ENCODE results near the gene STK38. TPM values are rescaled to one million over a fixed set of nuclear protein-coding genes. Genes with fewer than 3 reads are reported as not detected.
A peak's percentile ranks its signal among the peaks of the same experiment; 100 is the strongest.

STK38 gene
- total RNA-seq, 2 experiments from 2014 or later: 53.5 to 54.4 TPM

DNA sequence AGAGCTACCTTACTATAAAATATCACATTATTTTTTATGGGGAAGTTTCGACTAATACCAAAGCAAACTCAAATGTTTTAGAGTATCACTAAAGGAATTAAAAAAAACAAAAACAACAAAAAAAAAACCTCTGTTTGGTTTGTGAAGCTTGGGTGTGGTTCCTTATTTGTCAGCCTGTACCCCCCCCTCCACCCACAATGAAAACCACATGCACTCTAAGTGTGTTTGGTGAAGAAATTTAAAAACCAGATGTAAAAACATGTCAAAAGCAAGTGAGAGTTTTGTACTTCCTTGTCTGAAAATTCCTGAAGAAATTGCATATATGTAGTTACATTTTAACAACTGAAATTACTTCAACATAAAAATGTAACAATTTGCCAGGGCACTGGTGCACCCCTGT is 3.1 kb downstream of the STK38 start:
- POLR2A ChIA-PET: interaction anchor here (0.6 to 5.3 kb wide), 5 partner anchors 25 to 700 kb away, joined by 3 to 109 read pairs (median 4); partner anchors contain the start of gene SRSF3
- H3K27me3 Mint-ChIP-seq (ENCODE audit: low read depth): no peaks in the 10 kb centered on the region
- peak overlapping the region; percentile 84 for H3K27ac Mint-ChIP-seq
- DNase-seq (peak; percentile 79), ATAC-seq (no peak)
- H3K9me3 Mint-ChIP-seq (ENCODE audit: insufficient read depth): no peaks in the 10 kb centered on the region
- peaks cover 47% of the 10 kb centered on the region for H3K36me3 Mint-ChIP-seq (ENCODE audit: low read depth)
- H3K4me3 Mint-ChIP-seq: peak overlapping the region; percentile 81
- CTCF ChIA-PET: interaction anchor here (1.4 to 2.3 kb wide), 4 partner anchors 29 to 121 kb away, joined by 5 to 15 read pairs (median 8); no protein-coding TSS in a partner anchor
- H3K4me1 Mint-ChIP-seq (ENCODE audit: low read depth): peaks cover 70% of the 10 kb centered on the region

DNA sequence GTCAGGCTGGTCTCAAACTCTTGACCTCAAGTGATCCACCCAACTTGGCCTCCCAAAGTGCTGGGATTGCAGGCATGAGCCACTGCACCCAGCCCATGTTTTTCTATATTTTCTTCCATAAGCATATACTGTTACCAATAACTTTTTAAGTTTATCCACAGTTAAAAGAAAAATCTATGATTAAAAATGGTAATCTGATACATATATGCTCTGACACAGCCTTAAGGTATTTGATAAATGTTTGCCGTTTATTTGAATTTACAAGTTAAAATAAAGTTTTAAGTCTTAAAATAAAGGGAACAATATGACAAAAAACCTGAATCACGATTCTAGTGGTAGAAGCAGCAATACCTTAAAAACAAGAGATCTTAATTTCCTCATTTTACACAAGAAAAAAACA is 5.2 kb downstream of the STK38 start:
- Mint-ChIP-seq H3K27me3 (ENCODE audit: low read depth) (no peaks in the 10 kb centered on the region), H3K27ac (no peak overlapping the region), H3K9me3 (ENCODE audit: insufficient read depth) (no peaks in the 10 kb centered on the region), H3K36me3 (ENCODE audit: low read depth) (peaks cover 61% of the 10 kb centered on the region), H3K4me1 (ENCODE audit: low read depth) (peaks cover 54% of the 10 kb centered on the region), H3K4me3 (no peak overlapping the region)
- CTCF ChIA-PET: no interaction called here
- no peak for DNase-seq
- ATAC-seq: no peak
- POLR2A ChIA-PET: interaction anchor here (5.3 kb wide), 1 partner anchor 54 kb away, joined by 109 read pairs; the partner anchor contains the start of gene SRSF3

DNA sequence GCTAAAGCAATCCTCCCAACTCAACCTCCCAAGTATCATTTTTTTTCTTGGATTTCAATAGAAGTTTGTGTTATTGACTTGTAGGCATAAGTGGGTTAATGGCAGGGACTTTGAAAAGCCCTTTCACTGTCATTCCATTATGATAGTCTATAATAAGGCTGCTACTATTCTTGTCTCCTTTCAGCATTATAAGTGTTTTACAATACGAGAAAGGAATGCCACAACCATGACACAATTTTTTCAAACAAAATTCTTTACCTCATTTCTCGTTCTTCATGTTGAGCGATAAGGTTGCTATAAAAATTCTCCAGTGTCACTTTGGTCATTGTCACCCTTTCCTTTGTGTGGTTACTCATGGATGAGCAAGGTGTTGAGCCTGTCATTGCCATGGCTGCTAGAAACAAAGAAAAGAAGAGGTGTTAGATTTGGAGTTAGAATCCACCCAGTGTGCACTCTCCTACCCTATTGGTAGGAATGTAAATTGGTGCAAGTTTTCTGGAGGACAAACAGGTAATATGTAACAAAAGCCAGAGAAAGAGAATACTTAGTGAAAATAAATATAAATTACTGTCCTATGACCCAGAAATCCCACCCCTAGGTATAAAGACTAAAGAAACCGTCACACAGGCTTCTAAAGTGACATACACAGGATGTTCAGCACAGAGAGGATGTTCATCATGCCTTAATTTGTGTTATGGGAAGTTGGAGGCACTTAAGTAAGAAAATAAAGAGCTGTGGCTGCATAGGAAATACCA is 7.3 kb downstream of the STK38 start:
- H3K36me3 Mint-ChIP-seq (ENCODE audit: low read depth): peaks cover 66% of the 10 kb centered on the region
- no peaks in the 10 kb centered on the region for H3K27me3 Mint-ChIP-seq (ENCODE audit: low read depth)

DNA sequence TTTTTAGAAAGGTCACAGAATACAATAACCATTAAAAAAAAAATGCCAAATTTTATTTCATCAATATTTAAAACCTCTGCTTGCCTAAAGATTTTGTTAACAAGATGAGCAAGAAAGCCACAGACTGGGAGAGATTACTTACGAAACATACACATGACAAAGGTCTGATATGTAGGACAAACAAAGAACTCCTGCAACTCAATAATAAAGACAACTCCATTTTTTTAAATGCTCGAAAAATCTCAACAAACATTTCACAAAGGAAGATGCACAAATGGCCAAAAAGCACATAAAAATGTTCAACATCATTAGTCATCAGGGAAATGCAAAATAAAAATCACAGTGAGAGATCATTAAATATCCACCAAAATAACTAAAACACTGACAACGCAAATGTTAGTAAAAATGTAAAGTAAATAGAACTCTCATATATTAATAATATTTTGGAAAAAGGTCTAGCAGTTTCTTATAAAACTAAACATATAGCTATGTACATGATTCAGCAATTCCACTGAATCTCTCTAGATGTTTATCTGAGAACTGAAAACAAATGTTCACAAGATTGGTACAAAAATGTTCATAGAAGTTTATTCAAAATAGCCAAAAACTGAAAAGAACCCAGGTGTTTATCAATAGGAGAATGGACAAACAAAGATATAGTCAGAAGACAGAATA is 10.3 kb downstream of the STK38 start:
- Mint-ChIP-seq H3K36me3 (ENCODE audit: low read depth) (peaks cover 75% of the 10 kb centered on the region), H3K27ac (no peak overlapping the region), H3K4me3 (no peak overlapping the region), H3K9me3 (ENCODE audit: insufficient read depth) (no peaks in the 10 kb centered on the region), H3K4me1 (ENCODE audit: low read depth) (peaks cover 33% of the 10 kb centered on the region), H3K27me3 (ENCODE audit: low read depth) (no peaks in the 10 kb centered on the region)
- CTCF ChIA-PET: no interaction called here
- POLR2A ChIA-PET: interaction anchor here (0.6 kb wide), 1 partner anchor 43 kb away, joined by 3 read pairs; no protein-coding TSS in a partner anchor
- ATAC-seq (no peak), DNase-seq (no peak)

More for the DNA sequence above, 7.3 kb downstream of the STK38 start:
- ChIA-PET CTCF (no interaction called here), POLR2A (interaction anchor here (0.6 to 0.8 kb wide), 2 partner anchors 9 to 54 kb away, joined by 3 read pairs; no protein-coding TSS in a partner anchor)
- Mint-ChIP-seq H3K27ac (peak overlapping the region; percentile 76), H3K9me3 (ENCODE audit: insufficient read depth) (no peaks in the 10 kb centered on the region), H3K4me3 (no peak overlapping the region), H3K4me1 (ENCODE audit: low read depth) (peaks cover 57% of the 10 kb centered on the region)
- DNase-seq: no peak
- ATAC-seq: peak; percentile 55

GRCh38 chr6:36533321-36533720 is 14.0 kb downstream of the STK38 start:
- CTCF ChIA-PET: interaction anchor here (0.9 to 1.7 kb wide), 2 partner anchors 9 to 12 kb away, joined by 3 to 4 read pairs; no protein-coding TSS in a partner anchor
- no peak overlapping the region for H3K4me3 Mint-ChIP-seq
- ATAC-seq (no peak), DNase-seq (no peak)
- no peak overlapping the region for H3K27ac Mint-ChIP-seq
- no peaks in the 10 kb centered on the region for H3K9me3 Mint-ChIP-seq (ENCODE audit: insufficient read depth)
- H3K36me3 Mint-ChIP-seq (ENCODE audit: low read depth): peaks cover 76% of the 10 kb centered on the region
- no peaks in the 10 kb centered on the region for H3K27me3 Mint-ChIP-seq (ENCODE audit: low read depth)
- H3K4me1 Mint-ChIP-seq (ENCODE audit: low read depth): peaks cover 20% of the 10 kb centered on the region
- POLR2A ChIA-PET: no interaction called here

GRCh38 chr6:36526066-36526465 is 21.2 kb downstream of the STK38 start:
- Mint-ChIP-seq H3K36me3 (ENCODE audit: low read depth) (peaks cover 64% of the 10 kb centered on the region), H3K27ac (no peak overlapping the region), H3K9me3 (ENCODE audit: insufficient read depth) (no peaks in the 10 kb centered on the region), H3K27me3 (ENCODE audit: low read depth) (no peaks in the 10 kb centered on the region), H3K4me1 (ENCODE audit: low read depth) (peaks cover 20% of the 10 kb centered on the region), H3K4me3 (no peak overlapping the region)
- no peak for ATAC-seq
- ChIA-PET POLR2A (no interaction called here), CTCF (interaction anchor here (1.1 kb wide), 1 partner anchor 102 kb away, joined by 5 read pairs; no protein-coding TSS in a partner anchor)
- no peak for DNase-seq

DNA sequence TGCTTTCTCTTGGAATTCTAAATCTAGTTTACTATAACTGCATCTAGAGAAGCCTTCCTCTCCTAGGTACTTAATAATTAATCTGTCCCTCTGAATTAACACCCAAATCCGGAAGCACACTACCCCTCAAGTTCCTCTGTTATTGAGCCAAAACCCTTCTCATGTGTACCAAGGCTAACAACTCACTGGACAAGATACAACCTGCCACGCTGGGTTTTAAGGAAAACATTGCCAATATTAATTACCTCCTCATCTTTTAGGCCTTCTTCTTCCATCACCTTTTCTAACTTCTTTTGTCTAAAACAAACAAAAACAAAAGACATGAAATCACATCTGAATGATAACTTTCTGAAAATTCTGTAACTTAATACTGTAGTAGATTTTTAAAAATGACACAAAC is 21.9 kb downstream of the STK38 start:
- H3K36me3 Mint-ChIP-seq (ENCODE audit: low read depth): peaks cover 64% of the 10 kb centered on the region
- ChIA-PET POLR2A (no interaction called here), CTCF (no interaction called here)
- no peak overlapping the region for H3K4me3 Mint-ChIP-seq
- ATAC-seq: no peak
- H3K27ac Mint-ChIP-seq: no peak overlapping the region
- no peaks in the 10 kb centered on the region for H3K9me3 Mint-ChIP-seq (ENCODE audit: insufficient read depth)
- no peaks in the 10 kb centered on the region for H3K27me3 Mint-ChIP-seq (ENCODE audit: low read depth)
- peaks cover 24% of the 10 kb centered on the region for H3K4me1 Mint-ChIP-seq (ENCODE audit: low read depth)
- no peak for DNase-seq

- H3K4me1 Mint-ChIP-seq (ENCODE audit: low read depth): peaks cover 29% of the 10 kb centered on the region
- no peak overlapping the region for H3K4me3 Mint-ChIP-seq
- no peaks in the 10 kb centered on the region for H3K9me3 Mint-ChIP-seq (ENCODE audit: insufficient read depth)
- ATAC-seq (no peak), DNase-seq (no peak)
- ChIA-PET CTCF (no interaction called here), POLR2A (no interaction called here)
- no peak overlapping the region for H3K27ac Mint-ChIP-seq
- no peaks in the 10 kb centered on the region for H3K27me3 Mint-ChIP-seq (ENCODE audit: low read depth)
- peaks cover 67% of the 10 kb centered on the region for H3K36me3 Mint-ChIP-seq (ENCODE audit: low read depth)
These were observed 22.4 kb downstream of the STK38 start for GRCh38 chr6:36524871-36525270.

DNA sequence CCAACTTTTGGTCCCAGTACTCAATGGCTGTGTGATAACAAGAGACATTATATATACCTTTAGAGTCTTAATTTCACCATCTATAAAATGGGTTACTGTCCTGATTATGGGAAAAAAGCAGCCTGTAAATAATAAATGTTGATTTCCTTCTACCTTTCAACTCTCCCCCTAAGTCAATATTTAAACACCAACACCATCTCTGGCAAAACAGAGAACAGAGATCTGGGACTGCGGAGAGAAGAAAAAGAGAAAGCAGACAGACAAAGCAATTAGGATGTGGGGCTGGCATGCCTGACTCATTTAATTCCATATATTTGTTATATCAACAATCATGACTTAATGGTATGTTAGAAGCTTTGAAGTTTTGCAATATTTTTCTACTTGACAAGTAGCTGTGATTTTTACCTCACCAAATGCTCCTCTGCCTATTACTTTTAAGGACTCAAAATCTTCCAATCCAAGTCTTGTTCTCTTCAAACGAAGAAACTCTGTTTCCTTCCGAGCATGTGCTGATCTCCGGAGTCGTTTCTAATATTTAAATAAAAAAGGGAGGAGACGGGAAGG is 23.3 kb downstream of the STK38 start:
- no peak for ATAC-seq
- no peak overlapping the region for H3K4me3 Mint-ChIP-seq
- peaks cover 69% of the 10 kb centered on the region for H3K36me3 Mint-ChIP-seq (ENCODE audit: low read depth)
- ChIA-PET POLR2A (interaction anchor here (1.1 kb wide), 1 partner anchor 13 kb away, joined by 3 read pairs; no protein-coding TSS in a partner anchor), CTCF (interaction anchor here (0.8 to 1.3 kb wide), 2 partner anchors 9 to 21 kb away, joined by 3 read pairs; no protein-coding TSS in a partner anchor)
- H3K9me3 Mint-ChIP-seq (ENCODE audit: insufficient read depth): no peaks in the 10 kb centered on the region
- no peaks in the 10 kb centered on the region for H3K27me3 Mint-ChIP-seq (ENCODE audit: low read depth)
- peaks cover 33% of the 10 kb centered on the region for H3K4me1 Mint-ChIP-seq (ENCODE audit: low read depth)
- no peak for DNase-seq
- no peak overlapping the region for H3K27ac Mint-ChIP-seq

DNA sequence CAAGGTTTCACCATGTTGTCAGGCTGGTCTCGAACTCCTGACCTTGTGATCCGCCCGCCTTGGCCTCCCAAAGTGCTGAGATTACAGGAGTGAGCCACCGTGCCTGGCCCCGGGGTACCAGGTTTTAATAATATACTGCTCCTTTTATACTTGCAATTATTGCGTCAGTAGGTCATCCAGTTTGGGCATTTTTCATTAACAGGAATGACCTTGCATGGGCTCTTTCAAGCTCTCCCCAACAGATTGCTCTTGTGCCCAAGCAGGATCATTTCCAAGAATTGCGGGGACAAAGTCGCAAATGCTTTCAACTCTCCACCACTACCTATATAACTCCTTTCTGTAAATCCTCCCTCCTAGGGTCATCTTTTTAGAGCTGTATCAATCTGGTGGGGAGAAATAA is 23.8 kb downstream of the STK38 start:
- Mint-ChIP-seq H3K4me1 (ENCODE audit: low read depth) (peaks cover 32% of the 10 kb centered on the region), H3K36me3 (ENCODE audit: low read depth) (peaks cover 72% of the 10 kb centered on the region), H3K27me3 (ENCODE audit: low read depth) (no peaks in the 10 kb centered on the region), H3K9me3 (ENCODE audit: insufficient read depth) (no peaks in the 10 kb centered on the region), H3K4me3 (no peak overlapping the region), H3K27ac (no peak overlapping the region)
- ATAC-seq: no peak
- DNase-seq: no peak
- ChIA-PET POLR2A (interaction anchor here (1.1 kb wide), 1 partner anchor 12 kb away, joined by 3 read pairs; no protein-coding TSS in a partner anchor), CTCF (interaction anchor here (1.3 kb wide), 1 partner anchor 21 kb away, joined by 3 read pairs; no protein-coding TSS in a partner anchor)

- no peak for ATAC-seq
- peaks cover 73% of the 10 kb centered on the region for H3K36me3 Mint-ChIP-seq (ENCODE audit: low read depth)
- POLR2A ChIA-PET: interaction anchor here (1.6 kb wide), 1 partner anchor 80 kb away, joined by 5 read pairs; no protein-coding TSS in a partner anchor
- peak overlapping the region; percentile 39 for H3K27ac Mint-ChIP-seq
- no peaks in the 10 kb centered on the region for H3K9me3 Mint-ChIP-seq (ENCODE audit: insufficient read depth)
- H3K4me1 Mint-ChIP-seq (ENCODE audit: low read depth): peaks cover 53% of the 10 kb centered on the region
- no peak for DNase-seq
- H3K4me3 Mint-ChIP-seq: no peak overlapping the region
- CTCF ChIA-PET: interaction anchor here (1.3 to 2.3 kb wide), 3 partner anchors 10 to 60 kb away, joined by 3 to 8 read pairs (median 4); no protein-coding TSS in a partner anchor
- H3K27me3 Mint-ChIP-seq (ENCODE audit: low read depth): no peaks in the 10 kb centered on the region
These were observed 27.9 kb downstream of the STK38 start for GRCh38 chr6:36519352-36519751.
